Mammary epithelial cell (primary cell): Measurements from ENCODE around the gene TMEM145.

Source experiments
- EZH2 ChIP-seq: IDR thresholded peaks from 2 replicates; pipeline ENCODE4 v1.6.1; 2012; ENCODE audit warnings: low read length, inconsistent platforms, borderline replicate concordance
- TF ChIP-seq, protein P1 (sequence below), 2 donors: IDR thresholded peaks in 1 of 2; conservative IDR thresholded peaks in 1 of 2; 2 replicates each; pipeline ENCODE4 v1.5.1; 2011 to 2012; ENCODE audit warnings: inconsistent platforms in 2 of 2, low read length in 2 of 2, mild to moderate bottlenecking in 2 of 2, control low read depth in 1 of 2, low read depth in 1 of 2; ENCODE audit not compliant: insufficient read depth in 1 of 2; ENCODE audit errors: extremely low read depth in 1 of 2

DNA sequence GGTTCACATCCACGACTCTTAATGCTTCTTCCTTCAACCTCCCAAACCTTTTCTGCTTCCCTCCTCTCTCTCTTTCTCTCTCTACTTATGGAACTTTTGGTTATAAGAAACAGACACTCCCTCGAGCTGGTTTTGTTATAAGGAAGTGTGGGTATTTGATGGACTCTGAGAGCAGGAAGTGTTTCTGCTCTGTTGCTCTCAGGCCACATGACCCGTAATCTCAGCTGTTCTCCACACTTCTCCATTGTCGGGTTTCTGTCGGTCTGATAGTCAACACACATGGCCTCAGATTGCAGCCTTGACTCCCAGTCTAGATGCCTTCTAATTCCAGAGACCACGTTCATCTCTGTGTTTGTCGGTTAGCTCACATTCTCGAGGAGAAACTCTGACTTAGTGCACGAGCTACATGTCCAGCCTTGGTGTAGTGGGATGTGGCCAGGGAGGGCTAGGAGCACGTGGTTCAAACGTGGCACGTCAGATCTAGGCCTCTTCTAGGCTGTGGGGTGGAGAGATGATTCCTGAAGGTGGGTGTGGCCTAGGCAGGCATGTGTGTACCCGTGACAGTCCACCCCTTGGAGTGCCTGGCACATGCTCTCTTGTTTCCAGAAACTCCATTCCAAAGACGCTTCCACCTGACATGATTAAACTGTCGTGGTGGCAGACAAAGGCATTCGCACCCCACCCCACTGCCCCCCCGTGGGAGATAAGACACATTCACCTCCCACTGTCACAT lies 50.7 kb downstream of the TMEM145 start:
- TF ChIP-seq, protein P1, sequence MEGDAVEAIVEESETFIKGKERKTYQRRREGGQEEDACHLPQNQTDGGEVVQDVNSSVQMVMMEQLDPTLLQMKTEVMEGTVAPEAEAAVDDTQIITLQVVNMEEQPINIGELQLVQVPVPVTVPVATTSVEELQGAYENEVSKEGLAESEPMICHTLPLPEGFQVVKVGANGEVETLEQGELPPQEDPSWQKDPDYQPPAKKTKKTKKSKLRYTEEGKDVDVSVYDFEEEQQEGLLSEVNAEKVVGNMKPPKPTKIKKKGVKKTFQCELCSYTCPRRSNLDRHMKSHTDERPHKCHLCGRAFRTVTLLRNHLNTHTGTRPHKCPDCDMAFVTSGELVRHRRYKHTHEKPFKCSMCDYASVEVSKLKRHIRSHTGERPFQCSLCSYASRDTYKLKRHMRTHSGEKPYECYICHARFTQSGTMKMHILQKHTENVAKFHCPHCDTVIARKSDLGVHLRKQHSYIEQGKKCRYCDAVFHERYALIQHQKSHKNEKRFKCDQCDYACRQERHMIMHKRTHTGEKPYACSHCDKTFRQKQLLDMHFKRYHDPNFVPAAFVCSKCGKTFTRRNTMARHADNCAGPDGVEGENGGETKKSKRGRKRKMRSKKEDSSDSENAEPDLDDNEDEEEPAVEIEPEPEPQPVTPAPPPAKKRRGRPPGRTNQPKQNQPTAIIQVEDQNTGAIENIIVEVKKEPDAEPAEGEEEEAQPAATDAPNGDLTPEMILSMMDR (conservative IDR thresholded peaks at IDR 0.05 in 1 of 2, IDR thresholded peaks at IDR 0.05 in 1 of 2; ENCODE audit: extremely low read depth in 1 of 2, insufficient read depth in 1 of 2, low read depth in 1 of 2, low read length in 2 of 2) = no peak
- TF ChIP-seq EZH2 = no peak
